CD14-positive monocyte (primary cell): ENCODE results near the gene EYA3. TPM values are rescaled to one million over a fixed set of nuclear protein-coding genes. Genes with fewer than 3 reads are reported as not detected.

Experiments used
- DNase-seq, 3 donors: peaks; one replicate each; pipeline ENCODE4 v3.0.0-alpha.2; 2011 to 2022
- H2AFZ ChIP-seq: 2 replicates; pipeline ENCODE4 v1.6.0; 2012; ENCODE audit warnings: mild to moderate bottlenecking, low read depth, low read length, inconsistent platforms; ENCODE audit not compliant: insufficient read depth, poor library complexity, severe bottlenecking
- H3K27ac ChIP-seq, 2 donors: 1 replicate in 1 of 2; 2 replicates in 1 of 2; pipeline ENCODE4 v1.5.1; 2012 to 2013; ENCODE audit warnings: low read length in 2 of 2, control low read depth in 1 of 2, inconsistent platforms in 1 of 2, low read depth in 1 of 2, mild to moderate bottlenecking in 1 of 2
- H3K27me3 ChIP-seq, 2 donors: one replicate each; pipeline versions ENCODE4 v1.6.0 to v1.6.1; 2011 to 2013; ENCODE audit warnings: low read length in 2 of 2; ENCODE audit not compliant: control insufficient read depth in 2 of 2, insufficient read depth in 2 of 2
- H3K36me3 ChIP-seq, 2 donors: replicated peaks in 1 of 2; 1 replicate in 1 of 2; 2 replicates in 1 of 2; pipeline versions ENCODE4 v1.5.1 to v1.6.1; 2012 to 2013; ENCODE audit warnings: low read length in 2 of 2, control low read depth in 1 of 2, inconsistent platforms in 1 of 2, mild to moderate bottlenecking in 1 of 2; ENCODE audit not compliant: insufficient read depth in 2 of 2, control insufficient read depth in 1 of 2
- H3K4me1 ChIP-seq, 2 donors: 1 replicate in 1 of 2; 2 replicates in 1 of 2; pipeline versions ENCODE4 v1.5.1 to v1.6.1; 2012 to 2013; ENCODE audit warnings: low read length in 2 of 2, control low read depth in 1 of 2, inconsistent platforms in 1 of 2, mild to moderate bottlenecking in 1 of 2, moderate library complexity in 1 of 2; ENCODE audit not compliant: insufficient read depth in 2 of 2, control insufficient read depth in 1 of 2
- H3K4me2 ChIP-seq: replicated peaks from 2 replicates; pipeline ENCODE3; 2012; ENCODE audit warnings: low read length, moderate library complexity, mild to moderate bottlenecking; ENCODE audit not compliant: poor library complexity, severe bottlenecking; ENCODE audit errors: extremely low read depth
- H3K4me3 ChIP-seq, 3 experiments: fragments of 200-600 bp in 1 of 3; sonication (generic) in 1 of 3; replicated peaks in 1 of 3; 1 replicate in 2 of 3; 2 replicates in 1 of 3; pipeline ENCODE4 v1.5.1; 2011 to 2013; ENCODE audit warnings: low read length in 3 of 3, mild to moderate bottlenecking in 3 of 3, control low read depth in 2 of 3, low read depth in 2 of 3, inconsistent platforms in 1 of 3, moderate library complexity in 1 of 3
- H3K79me2 ChIP-seq: 2 replicates; pipeline ENCODE4 v1.6.0; 2012; ENCODE audit warnings: mild to moderate bottlenecking, control low read depth, inconsistent platforms, low read length, moderate library complexity; ENCODE audit not compliant: insufficient read depth
- H3K9ac ChIP-seq: 2 replicates; pipeline ENCODE4 v1.6.0; 2017; ENCODE audit warnings: low read length, mild to moderate bottlenecking; ENCODE audit not compliant: insufficient read depth, poor library complexity, severe bottlenecking
- H3K9me3 ChIP-seq, 2 donors: replicated peaks in 1 of 2; 1 replicate in 1 of 2; 2 replicates in 1 of 2; pipeline versions ENCODE4 v1.5.1 to v1.6.1; 2012 to 2013; ENCODE audit warnings: low read length in 2 of 2, control low read depth in 1 of 2; ENCODE audit not compliant: control insufficient read depth in 1 of 2, insufficient read depth in 1 of 2
- H4K20me1 ChIP-seq: 2 replicates; pipeline ENCODE4 v1.6.0; 2012; ENCODE audit warnings: mild to moderate bottlenecking, low read length, control low read depth, moderate library complexity; ENCODE audit not compliant: insufficient read depth
- H3K27ac Mint-ChIP-seq, 7 donors: one replicate each; pipeline ENCODE4 v1.8.0; 2020; ENCODE audit warnings: mild to moderate bottlenecking in 7 of 7, mixed read lengths in 7 of 7, moderate library complexity in 6 of 7, inconsistent platforms in 2 of 7
- H3K27me3 Mint-ChIP-seq, 3 donors: one replicate each; pipeline ENCODE4 v1.8.0; 2021 to 2022; ENCODE audit warnings: low read depth in 3 of 3, mild to moderate bottlenecking in 3 of 3, mixed read lengths in 3 of 3, moderate library complexity in 3 of 3, inconsistent platforms in 1 of 3
- H3K36me3 Mint-ChIP-seq, 2 donors: one replicate each; pipeline ENCODE4 v1.8.0; 2020; ENCODE audit warnings: mixed read lengths in 2 of 2, inconsistent platforms in 1 of 2, mild to moderate bottlenecking in 1 of 2
- H3K4me1 Mint-ChIP-seq: one replicate; pipeline ENCODE4 v1.8.0; 2020; ENCODE audit warnings: mild to moderate bottlenecking, mixed read lengths
- H3K4me3 Mint-ChIP-seq, 2 donors: one replicate each; pipeline ENCODE4 v1.8.0; 2020; ENCODE audit warnings: mild to moderate bottlenecking in 2 of 2, mixed read lengths in 2 of 2, moderate library complexity in 1 of 2
- H3K9me3 Mint-ChIP-seq, 7 donors: one replicate each; pipeline ENCODE4 v1.8.0; 2020 to 2022; ENCODE audit warnings: mixed read lengths in 7 of 7, mild to moderate bottlenecking in 6 of 7, moderate library complexity in 6 of 7, inconsistent platforms in 2 of 7
- CTCF ChIP-seq: fragments of 200-600 bp; IDR thresholded peaks from one replicate; pipeline ENCODE4 v1.8.0; 2022; ENCODE audit warnings: antibody characterized with exemption, mild to moderate bottlenecking
- WGBS: methylation state at CpG from one replicate; pipeline ENCODE4 v1.1.5; 2013; ENCODE audit warnings: missing lambda C conversion rate; ENCODE audit not compliant: insufficient coverage; 5-methylcytosine and 5-hydroxymethylcytosine counted together
- intact Hi-C, 2 donors: fragments of 100-400 bp; cut with micrococcal nuclease; formaldehyde crosslinking; loops; one replicate each; pipeline versions ENCODE4 v1.15.0 to v1.15.1; 2023
- polyA plus RNA-seq, 3 donors: library from polyadenylated mRNA; depleted of rRNA in 1 of 3; unstranded in 2 of 3; stranded (reverse) in 1 of 3; fragments of 300-500 nt in 2 of 3; fragments of >200 nt in 1 of 3; fragmentation: Illumina TruSeq in 2 of 3; gene quantifications; 1 replicate in 2 of 3; 2 replicates in 1 of 3; pipeline ENCODE4 v1.2.3, GENCODE V29; 2012 to 2021

EYA3 gene
- polyA plus RNA-seq, 3 donors = 3.3 to 21.1 (median 3.7) TPM

GRCh38 chr1:27981145-27981544, 107.3 kb downstream of the EYA3 start:
- H3K4me3 ChIP-seq = no peak overlapping the region
- TF ChIP-seq CTCF = no peak
- peaks cover 7 to 54% of the 10 kb centered on the region in 2 donors for H3K36me3 ChIP-seq
- DNase-seq = no peak
- H3K4me2 ChIP-seq = no peak overlapping the region
- no peak overlapping the region for H2AFZ ChIP-seq
- peaks cover 11 to 13% of the 10 kb centered on the region in 2 donors for H3K4me1 ChIP-seq
- no peaks in the 10 kb centered on the region for H3K9me3 Mint-ChIP-seq
- no peak overlapping the region for H3K4me3 Mint-ChIP-seq
- peaks cover 26 to 40% of the 10 kb centered on the region in 2 donors for H3K36me3 Mint-ChIP-seq
- WGBS = no CpG with 5 or more reads among the region's 3 CpGs
- no peaks in the 10 kb centered on the region for H3K27me3 Mint-ChIP-seq
- no peaks in the 10 kb centered on the region for H3K27me3 ChIP-seq
- no peak overlapping the region for H3K27ac Mint-ChIP-seq
- intact Hi-C loops = loop anchor here in 1 of 2 donors (2.0 kb wide), 1 partner anchor 124 kb away; no protein-coding TSS in a partner anchor
- H3K79me2 ChIP-seq = no peaks in the 10 kb centered on the region
- H3K27ac ChIP-seq = no peak overlapping the region
- H3K9ac ChIP-seq = no peak overlapping the region
- H3K4me1 Mint-ChIP-seq = no peaks in the 10 kb centered on the region
- H4K20me1 ChIP-seq = no peaks in the 10 kb centered on the region
- H3K9me3 ChIP-seq = no peaks in the 10 kb centered on the region

GRCh38 chr1:27980216-27980845, 108.1 kb downstream of the EYA3 start:
- no peak overlapping the region for H2AFZ ChIP-seq
- H3K27me3 ChIP-seq = no peaks in the 10 kb centered on the region
- H3K27ac ChIP-seq = peak overlapping the region in 1 of 2 donors; percentile 26
- Mint-ChIP-seq H3K4me1 (no peaks in the 10 kb centered on the region), H3K27ac (peak overlapping the region in 3 of 7 donors; percentile 43 to 69 (median 56)), H3K4me3 (no peak overlapping the region), H3K9me3 (no peaks in the 10 kb centered on the region), H3K36me3 (peaks cover 27 to 43% of the 10 kb centered on the region in 2 donors), H3K27me3 (no peaks in the 10 kb centered on the region)
- H3K4me2 ChIP-seq = no peak overlapping the region
- no peaks in the 10 kb centered on the region for H3K9me3 ChIP-seq
- no peak for DNase-seq
- intact Hi-C loops = loop anchor here in 1 of 2 donors (2.0 kb wide), 1 partner anchor 124 kb away; no protein-coding TSS in a partner anchor
- peaks cover 11 to 13% of the 10 kb centered on the region in 2 donors for H3K4me1 ChIP-seq
- no peaks in the 10 kb centered on the region for H4K20me1 ChIP-seq
- TF ChIP-seq CTCF = no peak
- H3K79me2 ChIP-seq = no peaks in the 10 kb centered on the region
- no peak overlapping the region for H3K9ac ChIP-seq
- no CpG with 5 or more reads among the region's 1 CpG for WGBS
- H3K36me3 ChIP-seq = peaks cover 7 to 50% of the 10 kb centered on the region in 2 donors
- no peak overlapping the region for H3K4me3 ChIP-seq
